CD14-positive monocyte (primary cell): Measurements from ENCODE around the gene PAPPA2. TPM values are rescaled to one million over a fixed set of nuclear protein-coding genes. Genes with fewer than 3 reads are reported as not detected.

Source experiments
- DNase-seq, 3 donors: peaks; one replicate each; pipeline ENCODE4 v3.0.0-alpha.2; 2011 to 2022
- H2AFZ ChIP-seq: 2 replicates; pipeline ENCODE4 v1.6.0; 2012; ENCODE audit warnings: mild to moderate bottlenecking, low read depth, low read length, inconsistent platforms; ENCODE audit not compliant: insufficient read depth, poor library complexity, severe bottlenecking
- H3K27ac ChIP-seq, 2 donors: 1 replicate in 1 of 2; 2 replicates in 1 of 2; pipeline ENCODE4 v1.5.1; 2012 to 2013; ENCODE audit warnings: low read length in 2 of 2, control low read depth in 1 of 2, inconsistent platforms in 1 of 2, low read depth in 1 of 2, mild to moderate bottlenecking in 1 of 2
- H3K27me3 ChIP-seq, 2 donors: one replicate each; pipeline versions ENCODE4 v1.6.0 to v1.6.1; 2011 to 2013; ENCODE audit warnings: low read length in 2 of 2; ENCODE audit not compliant: control insufficient read depth in 2 of 2, insufficient read depth in 2 of 2
- H3K36me3 ChIP-seq, 2 donors: replicated peaks in 1 of 2; 1 replicate in 1 of 2; 2 replicates in 1 of 2; pipeline versions ENCODE4 v1.5.1 to v1.6.1; 2012 to 2013; ENCODE audit warnings: low read length in 2 of 2, control low read depth in 1 of 2, inconsistent platforms in 1 of 2, mild to moderate bottlenecking in 1 of 2; ENCODE audit not compliant: insufficient read depth in 2 of 2, control insufficient read depth in 1 of 2
- H3K4me1 ChIP-seq, 2 donors: 1 replicate in 1 of 2; 2 replicates in 1 of 2; pipeline versions ENCODE4 v1.5.1 to v1.6.1; 2012 to 2013; ENCODE audit warnings: low read length in 2 of 2, control low read depth in 1 of 2, inconsistent platforms in 1 of 2, mild to moderate bottlenecking in 1 of 2, moderate library complexity in 1 of 2; ENCODE audit not compliant: insufficient read depth in 2 of 2, control insufficient read depth in 1 of 2
- H3K4me2 ChIP-seq: replicated peaks from 2 replicates; pipeline ENCODE3; 2012; ENCODE audit warnings: low read length, moderate library complexity, mild to moderate bottlenecking; ENCODE audit not compliant: poor library complexity, severe bottlenecking; ENCODE audit errors: extremely low read depth
- H3K4me3 ChIP-seq, 3 experiments: fragments of 200-600 bp in 1 of 3; sonication (generic) in 1 of 3; replicated peaks in 1 of 3; 1 replicate in 2 of 3; 2 replicates in 1 of 3; pipeline ENCODE4 v1.5.1; 2011 to 2013; ENCODE audit warnings: low read length in 3 of 3, mild to moderate bottlenecking in 3 of 3, control low read depth in 2 of 3, low read depth in 2 of 3, inconsistent platforms in 1 of 3, moderate library complexity in 1 of 3
- H3K79me2 ChIP-seq: 2 replicates; pipeline ENCODE4 v1.6.0; 2012; ENCODE audit warnings: mild to moderate bottlenecking, control low read depth, inconsistent platforms, low read length, moderate library complexity; ENCODE audit not compliant: insufficient read depth
- H3K9ac ChIP-seq: 2 replicates; pipeline ENCODE4 v1.6.0; 2017; ENCODE audit warnings: low read length, mild to moderate bottlenecking; ENCODE audit not compliant: insufficient read depth, poor library complexity, severe bottlenecking
- H3K9me3 ChIP-seq, 2 donors: replicated peaks in 1 of 2; 1 replicate in 1 of 2; 2 replicates in 1 of 2; pipeline versions ENCODE4 v1.5.1 to v1.6.1; 2012 to 2013; ENCODE audit warnings: low read length in 2 of 2, control low read depth in 1 of 2; ENCODE audit not compliant: control insufficient read depth in 1 of 2, insufficient read depth in 1 of 2
- H4K20me1 ChIP-seq: 2 replicates; pipeline ENCODE4 v1.6.0; 2012; ENCODE audit warnings: mild to moderate bottlenecking, low read length, control low read depth, moderate library complexity; ENCODE audit not compliant: insufficient read depth
- H3K27ac Mint-ChIP-seq, 7 donors: one replicate each; pipeline ENCODE4 v1.8.0; 2020; ENCODE audit warnings: mild to moderate bottlenecking in 7 of 7, mixed read lengths in 7 of 7, moderate library complexity in 6 of 7, inconsistent platforms in 2 of 7
- H3K27me3 Mint-ChIP-seq, 3 donors: one replicate each; pipeline ENCODE4 v1.8.0; 2021 to 2022; ENCODE audit warnings: low read depth in 3 of 3, mild to moderate bottlenecking in 3 of 3, mixed read lengths in 3 of 3, moderate library complexity in 3 of 3, inconsistent platforms in 1 of 3
- H3K36me3 Mint-ChIP-seq, 2 donors: one replicate each; pipeline ENCODE4 v1.8.0; 2020; ENCODE audit warnings: mixed read lengths in 2 of 2, inconsistent platforms in 1 of 2, mild to moderate bottlenecking in 1 of 2
- H3K4me1 Mint-ChIP-seq: one replicate; pipeline ENCODE4 v1.8.0; 2020; ENCODE audit warnings: mild to moderate bottlenecking, mixed read lengths
- H3K4me3 Mint-ChIP-seq, 2 donors: one replicate each; pipeline ENCODE4 v1.8.0; 2020; ENCODE audit warnings: mild to moderate bottlenecking in 2 of 2, mixed read lengths in 2 of 2, moderate library complexity in 1 of 2
- H3K9me3 Mint-ChIP-seq, 7 donors: one replicate each; pipeline ENCODE4 v1.8.0; 2020 to 2022; ENCODE audit warnings: mixed read lengths in 7 of 7, mild to moderate bottlenecking in 6 of 7, moderate library complexity in 6 of 7, inconsistent platforms in 2 of 7
- WGBS: methylation state at CpG from one replicate; pipeline ENCODE4 v1.1.5; 2013; ENCODE audit warnings: missing lambda C conversion rate; ENCODE audit not compliant: insufficient coverage; 5-methylcytosine and 5-hydroxymethylcytosine counted together
- intact Hi-C, 2 donors: fragments of 100-400 bp; cut with micrococcal nuclease; formaldehyde crosslinking; loops; one replicate each; pipeline versions ENCODE4 v1.15.0 to v1.15.1; 2023
- polyA plus RNA-seq, 3 donors: library from polyadenylated mRNA; depleted of rRNA in 1 of 3; unstranded in 2 of 3; stranded (reverse) in 1 of 3; fragments of 300-500 nt in 2 of 3; fragments of >200 nt in 1 of 3; fragmentation: Illumina TruSeq in 2 of 3; gene quantifications; 1 replicate in 2 of 3; 2 replicates in 1 of 3; pipeline ENCODE4 v1.2.3, GENCODE V29; 2012 to 2021
- TF ChIP-seq, protein P1 (sequence below): fragments of 200-600 bp; IDR thresholded peaks from one replicate; pipeline ENCODE4 v1.8.0; 2022; ENCODE audit warnings: antibody characterized with exemption, mild to moderate bottlenecking

The PAPPA2 gene
- polyA plus RNA-seq, 3 donors = not detected

- Histone ChIP-seq H3K27ac (no peak overlapping the region), H3K4me3 (no peak overlapping the region), H3K9ac (no peak overlapping the region), H3K79me2 (no peaks in the 10 kb centered on the region), H3K4me1 (no peaks in the 10 kb centered on the region), H2AFZ (no peak overlapping the region), H3K27me3 (no peaks in the 10 kb centered on the region), H4K20me1 (no peaks in the 10 kb centered on the region), H3K9me3 (no peaks in the 10 kb centered on the region), H3K4me2 (no peak overlapping the region), H3K36me3 (no peaks in the 10 kb centered on the region)
- Mint-ChIP-seq H3K4me1 (no peaks in the 10 kb centered on the region), H3K9me3 (peaks cover 0 to 2% (median 0%) of the 10 kb centered on the region in 7 donors), H3K36me3 (no peaks in the 10 kb centered on the region), H3K27me3 (peaks cover 10 to 12% (median 11%) of the 10 kb centered on the region in 3 donors), H3K27ac (no peak overlapping the region), H3K4me3 (no peak overlapping the region)
- intact Hi-C loops = no loop called here
- no peak for DNase-seq
- 90% methylated on average over 1 of the region's 6 CpGs for WGBS
- TF ChIP-seq, protein P1, sequence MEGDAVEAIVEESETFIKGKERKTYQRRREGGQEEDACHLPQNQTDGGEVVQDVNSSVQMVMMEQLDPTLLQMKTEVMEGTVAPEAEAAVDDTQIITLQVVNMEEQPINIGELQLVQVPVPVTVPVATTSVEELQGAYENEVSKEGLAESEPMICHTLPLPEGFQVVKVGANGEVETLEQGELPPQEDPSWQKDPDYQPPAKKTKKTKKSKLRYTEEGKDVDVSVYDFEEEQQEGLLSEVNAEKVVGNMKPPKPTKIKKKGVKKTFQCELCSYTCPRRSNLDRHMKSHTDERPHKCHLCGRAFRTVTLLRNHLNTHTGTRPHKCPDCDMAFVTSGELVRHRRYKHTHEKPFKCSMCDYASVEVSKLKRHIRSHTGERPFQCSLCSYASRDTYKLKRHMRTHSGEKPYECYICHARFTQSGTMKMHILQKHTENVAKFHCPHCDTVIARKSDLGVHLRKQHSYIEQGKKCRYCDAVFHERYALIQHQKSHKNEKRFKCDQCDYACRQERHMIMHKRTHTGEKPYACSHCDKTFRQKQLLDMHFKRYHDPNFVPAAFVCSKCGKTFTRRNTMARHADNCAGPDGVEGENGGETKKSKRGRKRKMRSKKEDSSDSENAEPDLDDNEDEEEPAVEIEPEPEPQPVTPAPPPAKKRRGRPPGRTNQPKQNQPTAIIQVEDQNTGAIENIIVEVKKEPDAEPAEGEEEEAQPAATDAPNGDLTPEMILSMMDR = no peak
Measured at GRCh38 chr1:176551146-176551545, 88.2 kb downstream of the PAPPA2 start.

- Histone ChIP-seq H3K9me3 (no peaks in the 10 kb centered on the region), H2AFZ (no peak overlapping the region), H3K9ac (no peak overlapping the region), H3K4me1 (no peaks in the 10 kb centered on the region), H3K4me2 (no peak overlapping the region), H3K4me3 (no peak overlapping the region), H3K79me2 (no peaks in the 10 kb centered on the region), H4K20me1 (no peaks in the 10 kb centered on the region), H3K36me3 (no peaks in the 10 kb centered on the region), H3K27me3 (no peaks in the 10 kb centered on the region), H3K27ac (no peak overlapping the region)
- Mint-ChIP-seq H3K9me3 (peaks cover 0 to 2% (median 0%) of the 10 kb centered on the region in 7 donors), H3K27me3 (peaks cover 10 to 14% (median 11%) of the 10 kb centered on the region in 3 donors), H3K4me1 (no peaks in the 10 kb centered on the region), H3K4me3 (no peak overlapping the region), H3K27ac (no peak overlapping the region), H3K36me3 (no peaks in the 10 kb centered on the region)
- intact Hi-C loops = no loop called here
- TF ChIP-seq, protein P1 = no peak
- DNase-seq = no peak
- WGBS = 15% methylated on average over 7 of the region's 10 CpGs
Measured at GRCh38 chr1:176552217-176552991, 89.4 kb downstream of the PAPPA2 start.
